NCI-H2029 treated with DMSO at 0.1 percent for 48 hours (cell line): ENCODE measurements around the gene GRIK1.

Experiments
- DNase-seq: peaks from one replicate; lab custom pipeline; 2025; lab: John Stamatoyannopoulos, UW

The GRIK1 gene

DNA sequence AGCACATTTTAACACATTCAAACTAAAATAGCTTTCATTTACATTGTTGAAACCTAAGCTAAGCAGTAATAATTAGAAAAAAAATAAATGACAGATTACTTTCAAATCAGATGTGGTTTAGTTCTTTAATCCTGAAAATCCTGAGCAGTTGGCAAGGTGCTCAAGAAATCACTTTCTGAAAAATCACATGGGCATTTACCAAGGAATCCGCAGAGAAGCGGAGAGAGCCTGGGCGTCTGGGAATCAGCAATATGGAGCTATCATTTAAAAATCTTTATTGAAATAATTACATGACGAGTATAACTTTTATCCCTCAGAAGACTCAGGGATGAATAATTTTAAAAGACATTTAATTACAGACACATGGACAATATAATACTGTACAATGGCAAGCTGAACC is 30.2 kb downstream of the GRIK1 start:
- no peak for DNase-seq

GRCh38 chr21:29904359-29905282 is 35.2 kb downstream of the GRIK1 start:
- DNase-seq: no peak

GRCh38 chr21:29896884-29897283 is 42.9 kb downstream of the GRIK1 start:
- no peak for DNase-seq

- peak; percentile 93 for DNase-seq
Observed at GRCh38 chr21:29893687-29894086, 46.1 kb downstream of the GRIK1 start.

DNA sequence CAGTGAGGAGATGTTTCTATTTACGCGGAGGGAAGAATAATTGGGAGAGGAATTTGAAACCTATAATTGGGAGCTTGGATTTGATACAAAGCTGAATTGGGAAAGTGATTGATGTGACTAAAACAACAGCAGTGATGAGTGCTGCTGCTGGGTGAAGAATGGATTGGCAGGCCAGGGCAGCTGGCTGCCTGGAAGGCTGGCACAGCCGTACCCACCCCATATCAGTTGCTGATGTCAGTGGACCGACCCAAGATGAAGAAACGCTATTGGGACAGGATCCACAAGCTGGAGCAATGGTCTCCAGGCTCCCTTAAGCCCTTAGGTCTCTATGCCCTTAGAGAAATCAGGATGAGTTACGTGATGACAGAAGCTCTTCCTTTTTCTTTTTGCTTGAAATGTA is 47.4 kb downstream of the GRIK1 start:
- DNase-seq: no peak

DNA sequence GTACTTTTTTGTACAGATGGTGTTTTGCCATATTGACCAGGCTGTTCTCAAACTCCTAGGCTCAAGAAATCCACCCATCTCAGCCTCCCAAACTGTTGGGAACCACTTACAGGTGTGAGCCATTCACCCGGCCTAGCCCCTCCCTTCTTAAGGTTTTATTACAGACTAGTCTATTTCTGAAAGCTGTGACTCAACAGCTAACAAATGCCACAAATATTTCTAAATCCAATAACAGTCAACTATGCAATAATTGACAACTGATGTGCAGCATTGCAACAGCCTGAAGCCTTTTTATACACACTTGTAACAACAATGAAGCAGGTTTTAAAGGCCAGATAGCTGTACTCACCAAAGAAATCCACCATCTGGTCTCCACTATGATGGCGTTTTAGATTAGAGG is 51.4 kb downstream of the GRIK1 start:
- no peak for DNase-seq

DNA sequence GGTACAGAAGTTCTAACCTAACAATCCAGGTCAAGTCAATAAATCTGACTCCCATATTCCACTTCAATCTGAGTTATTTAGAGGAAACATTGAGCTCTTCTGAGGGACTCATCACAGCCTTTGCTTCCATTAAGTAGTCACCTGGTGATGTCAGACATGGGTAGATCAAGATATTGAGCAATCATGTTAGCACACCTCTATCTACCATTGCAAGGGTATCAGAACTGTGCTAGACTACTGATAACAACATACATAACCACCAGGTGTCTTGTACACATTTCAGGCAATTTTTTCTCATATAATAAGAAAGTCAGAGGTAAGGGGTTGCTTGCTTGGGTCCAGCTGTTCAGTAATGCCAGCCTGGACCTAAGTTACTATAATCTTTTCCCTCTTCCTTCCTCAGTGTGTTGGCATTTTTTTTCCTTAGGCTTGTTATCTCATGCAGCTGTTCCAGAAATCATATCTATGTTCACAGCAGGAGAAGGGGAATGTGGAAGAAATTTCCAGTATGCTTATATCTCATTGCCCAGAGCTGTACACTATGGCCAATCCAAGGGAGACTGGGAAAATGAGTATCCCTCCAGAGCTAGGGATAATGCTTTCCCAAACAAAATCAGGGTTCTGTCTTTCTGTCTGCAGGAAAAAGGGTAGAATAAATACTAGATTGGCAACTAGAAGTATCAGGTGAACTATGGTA is 52.3 kb downstream of the GRIK1 start:
- no peak for DNase-seq

- DNase-seq: no peak
Observed at GRCh38 chr21:29885491-29885890, 54.3 kb downstream of the GRIK1 start.

GRCh38 chr21:29875873-29876272 is 63.9 kb downstream of the GRIK1 start:
- DNase-seq: no peak

GRCh38 chr21:29875036-29875716 is 64.6 kb downstream of the GRIK1 start:
- DNase-seq: no peak

DNA sequence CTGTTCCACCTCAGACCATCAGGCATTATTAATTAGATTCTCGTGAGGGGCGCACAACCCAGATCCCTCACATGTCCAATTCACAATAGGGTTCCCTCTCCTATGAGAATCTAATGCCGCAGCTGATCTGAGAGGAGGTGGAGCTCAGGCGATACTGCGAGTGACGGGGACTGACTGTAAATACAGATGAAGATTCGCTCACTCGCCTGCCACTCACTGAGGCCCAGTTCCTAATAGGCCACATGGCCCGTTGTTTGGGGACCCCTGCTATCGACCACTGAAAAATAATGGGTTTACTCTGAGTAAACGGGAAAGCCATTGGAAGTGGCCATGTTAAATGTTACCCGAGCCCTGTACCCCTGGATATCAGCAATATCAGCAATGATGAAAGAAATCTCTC is 65.9 kb downstream of the GRIK1 start:
- DNase-seq: no peak

DNA sequence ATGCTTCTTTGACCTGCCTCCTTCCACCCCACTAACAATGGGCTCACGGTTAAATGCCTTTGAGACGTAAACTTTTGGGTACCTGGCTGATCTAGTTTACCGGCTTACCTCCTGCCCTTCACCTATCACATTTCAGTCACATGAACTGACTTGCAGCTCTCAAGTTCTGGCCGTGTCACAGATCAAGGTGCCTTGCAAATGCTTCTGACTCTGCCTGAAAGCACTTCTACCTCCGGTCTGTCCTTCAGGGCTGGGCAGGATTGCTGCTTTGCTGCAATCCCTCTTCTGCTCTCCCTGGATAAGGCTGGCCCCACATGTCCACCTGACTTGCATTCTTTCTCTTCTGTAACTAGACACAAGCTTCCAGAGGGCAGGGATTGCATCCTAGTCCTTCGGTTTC is 69.0 kb downstream of the GRIK1 start:
- no peak for DNase-seq

DNA sequence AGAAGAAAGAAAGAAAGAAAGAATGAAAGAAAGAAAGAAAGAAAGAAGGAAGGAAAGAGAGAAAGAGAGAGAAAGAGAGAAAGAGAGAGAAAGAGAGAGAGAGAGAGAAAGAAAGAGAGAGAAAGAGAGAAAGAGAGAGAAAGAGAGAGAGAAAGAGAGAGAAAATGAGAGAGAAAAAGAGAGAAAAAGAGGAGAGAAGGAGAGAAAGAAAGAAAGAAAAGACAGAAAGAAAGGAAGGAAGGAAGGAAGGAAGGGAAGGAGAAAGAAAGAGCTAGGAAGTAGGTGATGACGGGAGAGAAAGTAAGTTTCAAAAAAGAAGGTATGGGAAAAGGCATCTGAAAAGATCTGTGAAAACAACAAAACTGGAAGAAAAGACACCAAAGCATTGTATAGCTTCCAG is 72.0 kb downstream of the GRIK1 start:
- DNase-seq: no peak

DNA sequence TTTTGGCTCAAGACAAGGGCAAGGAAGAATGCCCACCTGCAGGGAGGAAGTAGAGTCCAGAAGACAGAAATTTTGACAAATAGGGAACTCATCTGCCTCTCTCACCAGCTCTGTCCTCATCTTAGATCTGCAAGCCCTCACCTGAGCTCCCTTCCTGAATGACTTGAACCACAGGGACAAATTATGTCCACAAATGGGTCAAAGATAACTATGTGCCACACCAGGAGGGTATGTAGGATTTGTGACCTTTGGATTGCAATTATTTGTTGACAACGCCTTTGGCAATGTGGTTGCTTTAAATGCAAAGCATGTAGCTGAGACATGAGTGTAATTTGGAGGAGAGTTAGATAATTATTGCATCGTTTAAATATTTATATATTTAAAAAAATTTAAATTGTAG is 79.5 kb downstream of the GRIK1 start:
- DNase-seq: no peak

DNA sequence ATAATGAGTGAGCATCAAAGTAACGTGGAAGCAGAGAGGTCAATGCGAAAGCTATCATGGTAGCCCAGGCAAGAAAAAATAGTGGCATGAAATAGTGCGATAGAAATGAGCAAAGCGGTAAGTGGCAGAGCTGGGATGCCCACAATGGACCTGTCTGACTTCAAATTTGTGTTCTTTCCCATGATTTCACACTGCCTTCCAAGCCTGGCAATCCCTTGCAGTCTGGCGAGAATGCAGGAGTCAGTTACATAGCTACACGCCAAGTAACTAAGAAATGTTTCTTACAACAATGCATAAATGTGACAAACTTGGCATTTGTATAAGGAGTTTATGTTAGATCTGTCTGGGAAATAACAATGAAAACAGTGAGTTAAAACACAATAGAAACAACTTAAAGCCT is 82.6 kb downstream of the GRIK1 start:
- no peak for DNase-seq

DNA sequence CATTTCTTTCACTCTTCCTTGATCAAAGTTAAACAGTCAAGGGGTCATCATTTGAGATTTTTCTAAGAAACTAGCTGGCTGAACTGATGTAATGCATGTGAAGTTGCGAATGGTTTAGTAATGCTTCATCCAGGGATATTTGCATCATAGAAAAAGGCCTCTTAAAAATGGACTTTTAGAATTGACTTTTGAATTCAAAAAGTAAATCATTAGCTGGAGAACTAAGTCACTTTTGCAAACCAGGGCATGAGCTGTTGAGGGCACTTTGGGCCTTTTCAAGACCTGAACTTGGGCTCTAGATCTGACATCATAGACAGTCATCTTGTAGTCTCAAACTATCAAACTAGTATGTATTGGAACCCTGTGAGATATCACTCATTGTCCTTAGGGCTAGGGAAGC is 85.0 kb downstream of the GRIK1 start:
- no peak for DNase-seq

GRCh38 chr21:29851611-29852010 is 88.2 kb downstream of the GRIK1 start:
- DNase-seq: no peak

GRCh38 chr21:29849735-29850176 is 90.0 kb downstream of the GRIK1 start:
- DNase-seq: peak; percentile 69

DNA sequence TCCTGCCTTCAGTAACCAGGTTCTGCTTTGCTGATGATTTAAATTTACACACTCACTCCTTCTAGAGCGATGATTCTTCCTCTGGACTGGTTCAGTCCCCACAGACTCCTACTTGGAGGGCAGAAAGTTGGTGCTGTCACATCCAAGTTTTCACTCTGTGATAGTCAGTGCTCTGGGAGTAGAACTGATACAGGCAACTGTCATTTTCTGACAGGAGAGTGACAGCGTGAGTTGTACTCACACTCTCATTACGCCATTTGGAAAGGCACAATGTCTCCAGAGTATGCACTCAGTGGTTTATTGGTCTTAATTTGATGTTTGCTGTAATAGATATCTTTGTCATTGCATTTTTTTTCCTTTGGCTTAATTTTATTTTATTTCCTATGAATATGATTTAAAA is 96.0 kb downstream of the GRIK1 start:
- no peak for DNase-seq

DNA sequence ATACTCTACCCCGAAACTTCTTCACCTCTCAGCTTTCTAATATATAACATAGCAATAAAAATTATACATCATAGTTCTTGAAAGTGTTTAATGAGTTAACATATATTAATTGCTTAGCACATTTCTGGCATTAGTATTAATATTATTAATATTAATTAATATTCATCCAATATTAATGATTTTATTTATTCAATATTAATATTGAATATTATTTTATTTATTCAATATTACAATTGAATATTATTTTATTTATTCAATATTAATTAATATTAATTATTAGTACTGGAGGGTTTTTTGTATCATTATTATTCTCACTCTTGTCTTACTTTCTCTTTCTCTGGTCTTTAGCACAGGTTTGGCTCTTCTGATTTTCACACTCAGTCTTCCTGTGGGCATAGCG is 105.2 kb downstream of the GRIK1 start:
- no peak for DNase-seq

DNA sequence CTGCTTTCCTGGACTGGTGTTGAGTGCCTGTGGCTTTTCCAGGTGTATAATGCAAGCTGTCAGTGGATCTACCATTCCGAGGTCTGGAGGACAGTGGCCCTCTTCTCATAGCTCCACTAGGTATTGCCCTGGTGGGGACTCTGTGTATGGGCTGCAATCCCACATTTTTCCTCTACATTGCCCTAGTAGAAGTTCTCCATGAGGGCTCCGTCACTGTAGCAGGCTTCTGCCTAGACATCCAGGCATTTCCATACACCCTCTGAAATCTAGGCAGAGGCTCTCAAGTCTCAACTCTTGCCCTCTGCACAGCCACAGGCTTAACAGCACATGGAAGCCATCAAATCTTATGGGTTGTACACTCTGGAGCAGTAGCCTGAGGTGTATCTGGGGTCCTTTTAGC is 107.6 kb downstream of the GRIK1 start:
- no peak for DNase-seq

DNA sequence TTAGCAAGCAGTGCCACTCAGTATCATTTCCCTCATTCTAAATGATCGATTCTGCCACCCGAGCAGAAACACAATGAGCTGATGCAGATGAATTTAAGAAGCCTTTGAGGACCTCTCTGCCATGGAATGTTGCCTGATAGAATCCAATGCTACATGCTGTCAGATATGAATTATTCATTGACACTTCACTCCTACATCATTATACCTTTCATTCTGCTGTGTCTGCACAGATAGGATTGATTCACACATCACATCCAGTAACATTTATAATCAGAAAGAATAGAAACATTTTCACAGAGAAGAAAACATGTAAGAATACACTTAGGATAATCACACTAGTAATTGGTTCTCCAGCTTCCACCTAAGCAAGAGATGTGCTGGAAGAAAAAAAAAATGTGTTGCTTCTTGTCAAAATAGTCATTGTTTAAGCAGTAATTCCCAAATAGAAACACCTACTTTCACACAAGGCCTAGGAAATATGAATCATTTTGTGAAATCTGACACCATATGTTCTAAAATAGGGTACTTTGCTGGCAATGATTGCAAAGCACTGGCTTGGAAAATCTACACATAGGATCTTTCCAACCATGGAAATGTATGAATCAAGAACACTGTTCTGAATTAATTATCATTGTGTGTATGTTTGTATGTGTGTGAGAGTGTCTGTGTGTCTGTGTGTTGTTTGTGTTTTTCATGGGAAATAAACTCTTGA is 110.1 kb downstream of the GRIK1 start:
- no peak for DNase-seq
